Hippocampal formation (tissue), 2 donors: ENCODE results near the gene PIGQ.

Experiments used
- DNase-seq, 2 donors: peaks; one replicate each; lab custom pipeline; 2025; lab: John Stamatoyannopoulos, UW

PIGQ gene

DNA sequence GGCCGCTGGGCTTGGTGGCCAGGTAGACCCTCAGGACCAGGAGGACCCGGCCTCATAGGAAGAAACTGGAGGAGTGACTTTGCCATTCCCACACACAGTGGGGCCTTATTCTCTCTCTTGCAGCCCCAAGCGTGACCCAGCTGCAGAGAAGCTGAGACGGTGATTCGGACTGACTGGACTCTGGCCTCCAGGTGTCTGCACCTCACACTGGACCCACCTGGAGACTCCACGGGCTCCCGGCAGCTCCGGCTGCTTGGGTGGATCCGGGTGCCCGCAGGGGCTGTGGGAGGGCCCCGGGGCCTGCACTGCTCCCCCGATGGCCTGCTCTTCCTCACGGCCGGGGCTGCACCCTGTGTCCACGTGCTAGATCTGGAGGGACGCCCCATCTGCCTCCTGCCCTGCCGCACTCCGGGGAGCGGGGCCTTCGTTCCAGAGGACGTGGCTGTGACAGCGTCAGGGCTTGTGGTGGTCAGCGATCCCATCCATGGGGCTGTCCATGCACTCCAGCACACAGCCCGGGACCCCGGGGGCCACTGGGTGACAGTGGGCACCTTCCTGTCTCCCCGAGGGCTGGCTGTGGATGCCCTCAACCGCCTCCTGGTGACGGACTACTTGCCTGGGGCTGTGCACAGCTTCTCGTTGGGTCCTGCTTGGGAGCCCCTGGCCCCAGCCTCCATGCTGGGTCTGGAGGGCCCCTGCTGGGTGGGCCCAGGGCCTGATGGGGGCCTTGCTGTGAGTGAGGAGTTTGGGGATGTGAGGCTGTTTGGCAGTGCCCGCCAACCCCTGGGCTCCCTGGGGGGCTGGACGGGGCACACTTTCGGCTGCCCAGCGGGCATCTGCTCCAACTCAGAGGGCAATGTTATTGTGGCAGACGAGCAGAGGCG lies 2.2 kb upstream of the PIGQ start:
- DNase-seq: no peak

GRCh38 chr16:568401-569258 lies 1.1 kb upstream of the PIGQ start:
- DNase-seq: no peak

DNA sequence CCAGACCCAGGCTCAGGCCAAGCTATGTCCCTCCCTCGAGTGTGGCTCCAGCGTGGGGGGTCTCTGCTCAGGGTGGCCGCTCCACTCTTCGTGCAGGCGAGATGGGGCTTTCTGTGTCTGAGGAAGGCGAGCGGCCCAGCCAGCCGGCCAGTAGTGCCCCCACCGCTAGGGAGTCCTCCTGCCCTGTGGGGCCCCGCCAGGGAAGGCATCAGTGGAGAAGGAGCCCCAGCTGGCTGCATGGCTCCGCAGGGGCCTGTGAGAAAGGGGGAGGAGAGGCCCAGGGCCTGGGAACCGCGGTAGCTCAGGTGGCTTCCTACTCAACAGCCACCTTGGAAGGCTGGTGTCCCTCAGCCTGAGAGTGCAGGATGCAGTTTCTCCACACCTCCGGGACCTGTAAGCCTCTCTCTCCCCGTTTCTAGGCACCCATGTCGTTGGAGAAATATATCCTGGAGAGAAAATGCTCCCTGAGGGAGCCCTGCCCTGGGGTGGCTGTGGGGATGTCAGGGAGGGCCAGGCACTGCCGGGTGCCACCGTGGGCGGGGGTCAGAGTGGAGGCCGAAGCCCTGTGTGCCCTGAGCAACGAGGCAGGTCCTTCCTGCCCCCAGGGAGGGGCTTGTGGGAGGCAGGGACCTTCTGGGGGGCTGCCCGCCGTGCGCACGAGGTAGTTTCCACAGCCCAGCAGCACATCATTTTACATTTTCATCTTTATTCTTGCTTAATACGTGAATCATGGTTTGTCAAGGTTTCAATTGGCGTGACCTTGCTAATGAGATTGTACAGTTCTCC lies 3.3 kb downstream of the PIGQ start:
- DNase-seq: no peak

DNA sequence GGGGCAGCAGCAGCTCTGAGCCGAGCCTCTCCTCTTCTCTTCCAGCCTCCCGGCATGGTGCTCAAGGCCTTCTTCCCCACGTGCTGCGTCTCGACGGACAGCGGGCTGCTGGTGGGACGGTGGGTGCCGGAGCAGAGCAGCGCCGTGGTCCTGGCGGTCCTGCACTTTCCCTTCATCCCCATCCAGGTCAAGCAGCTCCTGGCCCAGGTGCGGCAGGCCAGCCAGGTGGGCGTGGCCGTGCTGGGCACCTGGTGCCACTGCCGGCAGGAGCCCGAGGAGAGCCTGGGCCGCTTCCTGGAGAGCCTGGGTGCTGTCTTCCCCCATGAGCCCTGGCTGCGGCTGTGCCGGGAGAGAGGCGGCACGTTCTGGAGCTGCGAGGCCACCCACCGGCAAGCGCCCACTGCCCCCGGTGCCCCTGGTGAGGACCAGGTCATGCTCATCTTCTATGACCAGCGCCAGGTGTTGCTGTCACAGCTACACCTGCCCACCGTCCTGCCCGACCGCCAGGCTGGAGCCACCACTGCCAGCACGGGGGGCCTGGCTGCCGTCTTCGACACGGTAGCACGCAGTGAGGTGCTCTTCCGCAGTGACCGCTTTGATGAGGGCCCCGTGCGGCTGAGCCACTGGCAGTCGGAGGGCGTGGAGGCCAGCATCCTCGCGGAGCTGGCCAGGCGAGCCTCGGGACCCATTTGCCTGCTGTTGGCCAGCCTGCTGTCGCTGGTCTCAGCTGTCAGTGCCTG lies 4.4 kb downstream of the PIGQ start:
- no peak for DNase-seq

DNA sequence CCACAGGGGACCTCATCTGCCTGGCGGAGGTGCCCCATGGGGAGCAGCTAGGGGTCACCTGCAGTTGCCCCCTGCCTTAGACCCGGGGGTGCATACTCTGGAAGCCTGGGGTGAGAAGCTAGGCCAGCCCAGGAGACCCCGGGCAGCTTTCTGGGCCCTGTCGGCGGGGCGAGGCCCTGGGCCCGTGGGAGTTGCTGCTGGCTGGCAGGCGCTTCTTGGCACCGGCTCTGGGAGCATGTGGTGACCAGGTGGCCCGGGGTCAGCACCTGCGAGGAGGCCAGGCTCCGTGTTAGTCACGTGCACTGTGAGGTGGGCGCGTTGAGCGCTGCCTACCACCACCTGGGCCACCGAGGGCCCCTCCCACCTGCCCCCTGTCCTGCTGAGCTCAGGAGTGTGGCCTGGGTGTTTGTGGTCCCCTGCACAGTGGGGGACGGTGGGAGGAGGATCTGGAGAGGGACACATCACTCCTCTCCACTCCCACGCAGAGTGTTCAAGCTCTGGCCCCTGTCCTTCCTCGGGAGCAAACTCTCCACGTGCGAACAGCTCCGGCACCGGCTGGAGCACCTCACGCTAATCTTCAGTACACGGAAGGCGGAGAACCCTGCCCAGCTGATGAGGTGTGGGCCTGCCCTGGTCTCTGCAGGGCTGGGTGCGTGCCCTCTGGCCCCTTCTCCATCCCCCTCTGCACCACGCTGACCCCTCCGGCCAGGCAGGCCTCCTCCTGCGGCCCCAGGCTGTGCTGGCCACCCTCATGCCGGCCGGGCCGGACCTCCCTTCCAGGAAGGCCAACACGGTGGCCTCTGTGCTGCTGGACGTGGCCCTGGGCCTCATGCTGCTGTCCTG lies 5.8 kb downstream of the PIGQ start:
- no peak for DNase-seq

GRCh38 chr16:576197-576822 lies 6.5 kb downstream of the PIGQ start:
- DNase-seq: no peak

GRCh38 chr16:576823-577201 lies 7.0 kb downstream of the PIGQ start:
- no peak for DNase-seq

GRCh38 chr16:577796-578195 lies 8.0 kb downstream of the PIGQ start:
- DNase-seq: no peak

GRCh38 chr16:578232-578869 lies 8.6 kb downstream of the PIGQ start:
- DNase-seq: no peak

DNA sequence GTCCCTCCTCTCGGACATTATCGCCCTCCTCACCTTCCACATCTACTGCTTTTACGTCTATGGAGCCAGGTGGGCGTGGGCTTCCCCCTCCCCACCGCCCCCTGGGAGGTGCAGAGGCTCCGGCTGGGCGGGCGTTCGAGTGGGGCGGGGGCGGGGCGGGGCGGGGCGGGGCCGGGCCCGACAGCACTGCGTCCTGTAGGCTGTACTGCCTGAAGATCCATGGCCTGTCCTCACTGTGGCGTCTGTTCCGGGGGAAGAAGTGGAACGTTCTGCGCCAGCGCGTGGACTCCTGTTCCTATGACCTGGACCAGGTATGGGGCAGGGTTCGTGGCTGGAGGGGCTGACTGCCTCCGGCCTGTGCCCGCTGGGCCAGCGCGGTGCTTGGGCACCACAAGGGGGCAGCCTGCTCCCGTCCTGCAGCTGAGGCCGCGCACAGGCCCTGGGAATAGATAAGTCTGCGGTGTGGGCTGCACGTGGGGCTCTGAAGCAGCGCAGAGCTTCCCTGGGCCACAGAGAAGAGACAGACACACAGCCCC lies 9.2 kb downstream of the PIGQ start:
- DNase-seq: no peak

GRCh38 chr16:580141-580945 lies 10.6 kb downstream of the PIGQ start:
- no peak for DNase-seq

DNA sequence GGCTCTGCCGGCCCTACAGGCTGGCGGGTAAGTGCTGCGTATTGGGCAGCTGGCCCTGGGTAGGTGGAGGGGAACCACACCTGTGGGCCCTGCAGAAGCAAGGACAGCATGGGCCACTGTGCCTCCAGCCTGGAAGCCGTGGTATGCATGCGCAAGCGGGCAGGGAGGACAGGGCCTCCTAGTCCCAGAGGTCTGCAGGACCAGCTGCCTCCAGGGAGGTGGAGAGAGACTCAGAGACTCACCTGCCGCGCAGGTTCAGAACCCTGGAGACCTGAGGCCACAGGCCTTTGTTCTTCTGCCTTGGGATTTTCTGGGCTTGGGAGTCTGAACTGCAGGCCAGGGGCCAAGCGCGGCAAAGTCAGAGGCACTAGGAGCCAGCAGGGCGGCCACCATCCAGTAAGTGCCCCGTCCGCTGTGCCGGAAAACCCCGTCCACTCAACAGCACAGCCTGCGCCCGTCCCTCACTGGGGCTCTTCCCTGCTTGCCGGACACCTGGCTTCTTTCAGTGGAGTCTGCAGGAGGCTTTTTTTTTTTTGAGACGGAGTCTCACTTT lies 11.3 kb downstream of the PIGQ start:
- no peak for DNase-seq

- DNase-seq: no peak
Measured at GRCh38 chr16:582218-582613, 12.4 kb downstream of the PIGQ start.

DNA sequence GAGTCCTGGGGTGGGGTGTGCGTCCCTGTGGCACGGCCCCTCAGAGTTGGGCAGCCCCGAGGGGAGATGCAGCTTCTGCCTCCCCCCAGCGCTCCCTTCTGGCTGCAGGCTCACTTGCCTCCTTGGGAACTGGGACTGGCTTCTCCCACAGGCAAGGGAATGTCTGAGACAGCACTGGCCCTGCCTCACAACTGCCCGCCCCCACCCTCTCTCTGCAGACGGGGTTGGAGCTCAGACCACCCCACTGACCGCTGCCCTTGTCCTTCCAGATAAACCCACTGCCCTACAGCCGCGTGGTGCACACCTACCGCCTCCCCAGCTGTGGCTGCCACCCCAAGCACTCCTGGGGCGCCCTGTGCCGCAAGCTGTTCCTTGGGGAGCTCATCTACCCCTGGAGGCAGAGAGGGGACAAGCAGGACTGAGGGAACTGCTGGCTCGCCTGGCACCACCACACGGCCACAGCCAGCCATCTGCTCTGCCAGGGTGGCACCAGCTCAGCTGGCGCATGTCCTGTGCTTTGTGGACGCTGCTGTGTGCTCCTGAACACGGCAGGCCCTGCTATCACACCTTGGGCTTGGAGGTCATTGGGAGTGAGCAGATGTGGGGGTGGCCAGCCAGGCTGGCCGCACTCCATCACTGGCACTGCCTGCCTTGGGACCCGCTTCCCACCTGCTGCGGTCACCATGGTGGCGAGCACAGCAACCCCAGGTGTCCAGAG lies 13.0 kb downstream of the PIGQ start:
- no peak for DNase-seq

- DNase-seq: no peak
Measured at GRCh38 chr16:583470-583814, 13.7 kb downstream of the PIGQ start.

GRCh38 chr16:583815-584591 lies 14.2 kb downstream of the PIGQ start:
- no peak for DNase-seq

DNA sequence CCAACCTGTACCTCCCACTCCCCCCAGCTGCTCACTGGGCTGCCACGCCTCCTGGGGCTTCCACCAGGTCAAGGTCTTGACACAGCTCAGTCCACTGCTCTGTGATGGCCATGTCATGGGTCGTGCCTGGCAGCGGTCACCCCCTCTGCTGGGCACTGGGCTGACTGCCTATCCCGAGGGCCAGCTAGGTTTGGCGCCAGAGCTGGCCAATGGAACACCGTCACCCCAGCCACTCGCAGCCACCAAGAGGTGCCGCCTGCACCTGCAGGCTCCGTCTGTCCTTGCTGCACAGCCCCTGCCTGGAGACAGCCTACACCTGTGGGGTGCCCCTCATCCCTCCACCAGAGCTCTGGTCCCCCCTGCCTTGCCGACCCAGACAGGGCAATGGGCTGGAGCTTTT lies 15.6 kb downstream of the PIGQ start:
- no peak for DNase-seq
